GM19035 (cell line): ENCODE data around the gene TTLL8.

Experiments used
- ATAC-seq: cut with Tn5 transposase; IDR thresholded peaks from one replicate; pipeline ENCODE4 v1.9.1; 2021; ENCODE audit not compliant: unreplicated experiment

The TTLL8 gene

DNA sequence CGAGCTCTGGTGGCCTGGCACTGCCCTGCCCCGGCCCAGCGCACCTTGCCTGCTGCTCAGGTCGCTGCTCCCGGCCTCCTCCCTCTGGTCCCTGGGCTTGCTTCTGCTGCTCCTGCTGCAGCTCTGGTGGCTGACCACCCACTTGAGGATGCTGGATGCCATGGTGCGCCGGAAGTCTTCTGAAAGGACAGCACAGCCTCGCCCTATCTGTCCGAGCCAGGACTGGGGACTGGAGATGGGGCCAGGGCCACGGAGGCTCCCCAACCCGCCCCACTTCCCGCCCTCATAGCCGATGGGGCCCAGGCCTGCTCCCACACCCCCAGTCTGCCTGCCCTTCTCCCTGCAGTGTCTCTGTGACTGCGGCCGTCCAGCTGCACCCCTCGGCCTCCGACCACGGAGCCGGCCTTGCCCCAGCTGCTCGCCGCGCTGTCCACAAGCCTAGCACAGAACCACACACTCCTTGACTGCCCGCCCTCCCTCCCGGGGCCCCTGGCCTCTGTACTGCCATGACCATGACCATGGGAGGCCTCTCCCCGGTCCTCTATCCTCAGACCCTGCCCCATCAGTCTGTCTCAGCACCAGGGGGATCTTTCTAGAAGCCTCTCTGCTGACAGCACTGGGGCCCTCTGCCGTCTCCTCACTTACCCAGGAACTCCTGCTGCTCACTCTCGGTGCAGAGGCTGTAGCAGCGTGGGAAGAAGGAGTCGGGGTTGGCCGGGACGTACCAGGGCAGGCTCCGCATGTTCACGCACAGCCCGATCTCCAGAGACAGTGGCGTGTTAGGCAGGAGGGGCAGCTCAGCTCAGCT, 12.7 kb downstream of the TTLL8 start:
- no peak for ATAC-seq

GRCh38 chr22:50044485-50045118, 13.5 kb downstream of the TTLL8 start:
- no peak for ATAC-seq

- no peak for ATAC-seq
Measured at GRCh38 chr22:50041361-50042065, 16.6 kb downstream of the TTLL8 start.

- ATAC-seq = no peak
Measured at GRCh38 chr22:50040717-50041116, 17.4 kb downstream of the TTLL8 start.

- ATAC-seq = no peak
Measured at GRCh38 chr22:50039669-50040443, 18.2 kb downstream of the TTLL8 start.

DNA sequence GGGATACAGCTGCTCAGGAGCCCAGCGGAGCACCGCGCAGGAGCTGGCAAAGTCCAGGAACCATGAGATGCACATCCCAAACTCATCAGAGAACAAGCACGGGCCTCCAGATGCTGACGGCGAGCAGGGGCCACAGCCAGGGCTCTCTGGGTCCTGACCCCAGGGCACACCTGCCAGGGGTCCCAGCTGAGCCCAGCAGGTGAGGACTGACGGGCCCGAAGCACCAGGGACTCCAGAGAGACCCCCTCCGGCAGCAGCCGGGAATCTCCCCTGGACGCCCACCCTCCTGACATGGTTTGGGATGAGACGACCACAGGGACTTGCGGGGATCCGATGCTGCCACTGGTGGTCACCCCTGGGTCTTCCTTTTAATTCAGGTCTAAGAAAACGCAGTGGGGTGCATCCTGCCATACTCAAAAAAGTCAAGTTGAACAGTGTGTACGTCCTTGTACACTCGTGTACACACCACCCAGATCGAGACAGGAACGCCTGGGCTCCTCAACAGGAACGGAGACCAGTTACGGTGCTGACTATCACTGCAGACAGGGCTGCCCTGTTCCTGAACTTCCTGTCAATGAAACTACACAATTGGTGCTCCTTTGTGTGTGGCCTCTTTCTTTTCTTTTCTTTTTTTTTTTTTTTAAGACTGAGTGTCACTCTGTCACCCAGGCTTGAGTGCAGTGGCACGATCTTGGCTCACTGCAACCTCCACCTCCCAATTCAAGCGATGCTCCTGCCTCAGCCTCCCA, 21.9 kb downstream of the TTLL8 start:
- no peak for ATAC-seq

DNA sequence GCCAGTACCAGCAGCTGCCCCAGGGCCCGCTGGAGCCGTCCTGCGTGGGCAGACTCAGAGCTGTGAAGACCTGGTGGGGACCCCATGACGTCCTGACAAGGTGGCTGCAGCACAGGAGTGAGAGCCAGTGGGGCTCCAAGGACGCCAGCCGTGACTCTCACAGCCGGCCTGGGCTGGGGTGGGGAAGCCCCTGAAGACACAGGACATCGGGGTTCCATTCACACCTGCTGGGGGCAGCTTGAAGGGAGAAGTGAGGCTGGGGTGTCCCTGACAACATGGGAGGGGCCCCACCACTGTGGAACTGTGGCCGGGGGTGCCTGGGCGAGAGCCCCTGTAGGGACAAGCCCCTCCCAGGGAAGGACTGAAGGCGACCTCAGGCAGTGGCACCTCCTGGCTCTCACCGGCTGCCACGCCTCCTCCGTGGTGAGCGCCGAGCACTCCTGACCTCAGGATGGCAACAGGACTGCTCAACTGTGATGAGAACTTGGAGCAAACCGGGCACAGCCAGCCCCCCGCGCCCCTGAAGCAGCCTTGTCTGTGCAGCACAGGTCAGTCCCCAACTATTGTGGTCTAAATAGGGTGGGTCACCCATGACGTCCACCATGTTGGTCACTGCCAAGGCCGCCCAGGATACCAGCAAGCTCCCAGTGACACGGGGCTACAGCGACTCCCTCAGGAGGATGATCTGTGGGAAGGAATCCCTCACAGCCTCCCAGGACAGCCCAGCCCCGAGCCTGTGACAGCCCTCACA, 22.8 kb downstream of the TTLL8 start:
- no peak for ATAC-seq

- ATAC-seq = no peak
Measured at GRCh38 chr22:50034126-50035081, 23.7 kb downstream of the TTLL8 start.

GRCh38 chr22:50032941-50033601, 25.0 kb downstream of the TTLL8 start:
- ATAC-seq = no peak

DNA sequence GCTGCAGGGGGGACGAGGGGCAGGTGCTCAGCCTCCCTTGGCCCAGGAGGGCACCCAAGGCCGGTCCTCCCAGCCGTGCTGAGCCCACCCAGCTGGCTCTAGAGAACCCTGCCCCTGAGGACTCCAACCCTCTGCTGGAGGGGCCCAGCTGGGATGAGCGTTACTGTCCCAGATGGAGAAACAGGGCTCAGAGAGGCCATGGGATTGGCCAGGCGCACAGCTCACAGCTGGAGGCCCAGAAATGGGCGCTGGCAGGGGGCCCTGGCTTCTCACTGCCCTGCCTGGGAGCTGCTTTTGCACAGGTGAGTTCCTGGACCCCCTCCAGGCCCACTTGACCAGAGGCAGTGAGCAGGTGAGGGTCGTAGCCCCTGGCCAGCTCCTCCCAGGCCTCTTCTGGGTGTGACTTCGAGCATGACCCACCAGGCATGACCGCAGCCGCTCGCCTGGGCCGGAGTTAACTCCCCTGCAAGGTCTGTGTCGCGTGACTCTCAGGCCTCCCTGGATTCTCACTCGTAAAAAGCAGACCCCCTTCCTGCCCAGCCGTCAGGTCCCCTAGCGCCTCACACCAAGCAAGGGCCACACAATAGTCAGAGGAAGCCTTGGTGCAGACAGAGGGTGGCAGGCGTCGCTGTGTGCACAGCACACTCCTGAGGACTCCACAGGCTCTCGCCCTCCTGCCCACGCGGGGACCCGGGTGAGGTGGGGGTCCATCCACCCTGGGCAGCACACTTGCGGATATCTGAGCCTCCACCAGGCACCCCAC, 25.8 kb downstream of the TTLL8 start:
- no peak for ATAC-seq

GRCh38 chr22:50031189-50032091, 26.7 kb downstream of the TTLL8 start:
- no peak for ATAC-seq

DNA sequence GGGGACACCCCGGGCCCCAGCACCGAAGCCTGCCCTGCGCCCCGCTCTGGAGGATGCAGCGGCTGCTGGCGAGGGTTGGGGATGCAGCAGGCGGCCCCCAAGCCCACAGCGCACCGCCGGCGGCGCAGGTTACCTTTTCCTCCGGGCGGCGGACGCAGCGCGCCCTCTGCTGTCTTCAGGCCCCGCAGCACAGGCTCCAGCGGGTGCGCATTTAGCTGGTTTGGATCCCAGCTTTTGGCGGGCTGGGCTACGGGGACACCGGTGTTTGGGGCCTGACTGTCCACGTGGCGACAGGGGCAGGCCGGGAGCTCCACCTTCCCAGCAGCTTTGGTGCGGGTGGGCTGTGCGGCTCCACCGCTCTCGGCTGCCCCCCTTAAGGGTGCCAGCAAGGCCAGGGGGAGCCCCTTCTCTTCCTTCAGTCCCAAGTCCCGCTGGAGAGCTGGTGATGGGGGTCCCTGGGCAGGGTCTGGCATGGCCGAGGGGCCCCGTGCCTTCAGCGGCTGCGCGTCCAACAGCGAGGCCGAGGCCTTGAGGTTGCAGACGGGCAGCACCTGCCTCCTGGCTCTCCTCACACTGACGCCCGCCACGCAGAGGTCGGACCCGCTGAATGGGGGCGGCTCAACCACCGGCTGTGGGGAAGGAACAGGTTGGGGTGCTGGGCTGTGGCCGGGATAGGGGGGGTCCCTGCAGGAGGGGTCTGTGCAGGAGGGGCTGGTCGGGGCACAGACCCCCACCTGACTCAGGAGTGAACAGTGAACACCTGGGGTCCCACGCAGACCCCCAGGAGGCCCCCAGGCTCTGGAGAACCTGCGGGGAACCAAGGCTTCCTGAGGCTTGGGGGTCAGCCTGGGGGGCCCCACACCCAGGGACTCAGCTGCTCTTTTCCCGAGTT, 27.6 kb downstream of the TTLL8 start:
- no peak for ATAC-seq

DNA sequence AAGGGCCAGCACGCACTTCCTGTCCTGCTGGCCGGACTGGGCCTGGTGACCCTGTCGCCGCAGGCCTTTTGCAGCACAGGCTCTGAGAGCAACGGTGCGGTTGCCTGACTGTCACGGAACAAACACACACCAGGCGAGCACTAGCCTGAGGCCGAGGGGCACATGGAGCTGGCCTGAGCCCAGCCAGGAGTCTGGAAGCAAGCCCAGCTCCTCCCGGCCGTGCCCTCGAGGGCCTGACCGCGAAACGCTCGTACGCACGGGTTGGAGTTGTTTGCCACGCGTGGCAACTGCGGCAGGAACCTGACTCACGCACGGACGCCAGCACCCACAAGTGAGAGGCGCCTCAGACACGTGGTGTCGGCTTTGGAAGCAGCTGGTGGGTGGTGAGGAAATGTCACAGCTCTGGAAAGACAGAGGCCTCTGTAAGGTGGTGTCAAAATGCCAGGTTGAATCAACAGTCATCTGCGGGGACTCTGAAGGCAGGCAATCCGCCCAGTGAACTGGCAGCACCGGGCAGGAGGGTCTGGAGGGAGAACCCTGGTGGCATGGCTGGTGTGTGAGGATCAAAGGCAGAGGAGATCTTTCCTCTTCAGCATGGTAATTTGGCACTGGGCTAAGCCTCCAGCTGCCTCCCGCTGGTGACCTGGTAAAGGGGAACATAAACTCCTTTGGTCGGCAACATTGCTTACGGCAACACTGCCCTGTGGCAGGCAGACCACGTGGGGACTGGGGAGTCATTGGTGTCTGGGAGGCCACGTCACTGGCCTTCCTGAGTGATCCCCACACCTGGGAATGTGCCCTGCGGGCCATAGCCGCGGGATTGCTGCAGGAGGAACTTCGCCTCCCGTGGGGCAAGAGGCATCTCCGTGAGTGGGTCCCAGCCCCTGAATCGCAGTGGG, 30.2 kb downstream of the TTLL8 start:
- no peak for ATAC-seq

- ATAC-seq = no peak
Measured at GRCh38 chr22:50025993-50026392, 32.1 kb downstream of the TTLL8 start.
